SK-N-SH (cell line): ENCODE results near the gene ECSCR.

ENCODE experiments used
- EP300 ChIP-seq, 2 experiments: IDR thresholded peaks; 2 replicates each; pipeline versions ENCODE4 v1.4.0 to v1.6.1; 2012; ENCODE audit warnings: borderline replicate concordance in 1 of 2, low read depth in 1 of 2, low read length in 1 of 2
- EZH2phosphoT487 ChIP-seq: fragments of 200-600 bp; sonication (generic); IDR thresholded peaks from 2 replicates; pipeline ENCODE4 v1.6.1; 2017; ENCODE audit warnings: low read depth, mixed run types, mild to moderate bottlenecking, antibody characterized with exemption, moderate library complexity, borderline replicate concordance
- MXI1 ChIP-seq: IDR thresholded peaks from 2 replicates; pipeline ENCODE4 v1.6.1; 2012; ENCODE audit warnings: mild to moderate bottlenecking, low read depth, low read length, improper control_type of control experiment
- POLR2AphosphoS5 ChIP-seq: IDR thresholded peaks from 2 replicates; pipeline ENCODE4 v1.6.1; 2012; ENCODE audit warnings: low read depth, low read length
- TF ChIP-seq, protein P1 (sequence below): IDR thresholded peaks from 2 replicates; pipeline ENCODE4 v1.4.0; 2012; ENCODE audit warnings: low read depth, borderline replicate concordance
- TF ChIP-seq, protein P2 (sequence below): fragments of 200-600 bp; sonication (generic); IDR thresholded peaks from 2 replicates; pipeline ENCODE4 v1.6.1; 2017; ENCODE audit warnings: antibody characterized with exemption, mild to moderate bottlenecking, moderate library complexity
- TF ChIP-seq, protein P3 (sequence below): IDR thresholded peaks from 2 replicates; pipeline ENCODE4; 2012

DNA sequence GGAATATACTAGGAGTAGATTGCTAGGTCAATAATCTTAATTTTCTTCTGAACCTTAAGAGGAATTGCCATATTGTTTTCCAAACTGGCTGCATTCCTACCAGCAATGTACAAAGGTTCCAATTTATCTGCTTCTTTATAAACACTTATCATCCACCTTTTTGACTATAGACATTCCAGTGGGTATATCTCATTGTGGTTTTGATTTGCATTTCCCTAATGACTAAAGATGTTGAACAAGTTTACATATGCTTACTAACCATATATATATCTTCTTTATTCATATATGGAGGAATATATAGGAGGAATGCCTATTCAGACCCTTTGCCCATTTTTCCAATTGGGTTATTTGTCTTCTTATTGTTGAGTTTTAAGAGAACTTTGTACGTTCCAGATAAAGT lies 30.8 kb downstream of the ECSCR start:
- TF ChIP-seq, protein P1, sequence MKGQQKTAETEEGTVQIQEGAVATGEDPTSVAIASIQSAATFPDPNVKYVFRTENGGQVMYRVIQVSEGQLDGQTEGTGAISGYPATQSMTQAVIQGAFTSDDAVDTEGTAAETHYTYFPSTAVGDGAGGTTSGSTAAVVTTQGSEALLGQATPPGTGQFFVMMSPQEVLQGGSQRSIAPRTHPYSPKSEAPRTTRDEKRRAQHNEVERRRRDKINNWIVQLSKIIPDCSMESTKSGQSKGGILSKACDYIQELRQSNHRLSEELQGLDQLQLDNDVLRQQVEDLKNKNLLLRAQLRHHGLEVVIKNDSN = no peak
- TF ChIP-seq, protein P2, sequence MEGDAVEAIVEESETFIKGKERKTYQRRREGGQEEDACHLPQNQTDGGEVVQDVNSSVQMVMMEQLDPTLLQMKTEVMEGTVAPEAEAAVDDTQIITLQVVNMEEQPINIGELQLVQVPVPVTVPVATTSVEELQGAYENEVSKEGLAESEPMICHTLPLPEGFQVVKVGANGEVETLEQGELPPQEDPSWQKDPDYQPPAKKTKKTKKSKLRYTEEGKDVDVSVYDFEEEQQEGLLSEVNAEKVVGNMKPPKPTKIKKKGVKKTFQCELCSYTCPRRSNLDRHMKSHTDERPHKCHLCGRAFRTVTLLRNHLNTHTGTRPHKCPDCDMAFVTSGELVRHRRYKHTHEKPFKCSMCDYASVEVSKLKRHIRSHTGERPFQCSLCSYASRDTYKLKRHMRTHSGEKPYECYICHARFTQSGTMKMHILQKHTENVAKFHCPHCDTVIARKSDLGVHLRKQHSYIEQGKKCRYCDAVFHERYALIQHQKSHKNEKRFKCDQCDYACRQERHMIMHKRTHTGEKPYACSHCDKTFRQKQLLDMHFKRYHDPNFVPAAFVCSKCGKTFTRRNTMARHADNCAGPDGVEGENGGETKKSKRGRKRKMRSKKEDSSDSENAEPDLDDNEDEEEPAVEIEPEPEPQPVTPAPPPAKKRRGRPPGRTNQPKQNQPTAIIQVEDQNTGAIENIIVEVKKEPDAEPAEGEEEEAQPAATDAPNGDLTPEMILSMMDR = no peak
- no peak for TF ChIP-seq EZH2phosphoT487
- TF ChIP-seq, protein P3, sequence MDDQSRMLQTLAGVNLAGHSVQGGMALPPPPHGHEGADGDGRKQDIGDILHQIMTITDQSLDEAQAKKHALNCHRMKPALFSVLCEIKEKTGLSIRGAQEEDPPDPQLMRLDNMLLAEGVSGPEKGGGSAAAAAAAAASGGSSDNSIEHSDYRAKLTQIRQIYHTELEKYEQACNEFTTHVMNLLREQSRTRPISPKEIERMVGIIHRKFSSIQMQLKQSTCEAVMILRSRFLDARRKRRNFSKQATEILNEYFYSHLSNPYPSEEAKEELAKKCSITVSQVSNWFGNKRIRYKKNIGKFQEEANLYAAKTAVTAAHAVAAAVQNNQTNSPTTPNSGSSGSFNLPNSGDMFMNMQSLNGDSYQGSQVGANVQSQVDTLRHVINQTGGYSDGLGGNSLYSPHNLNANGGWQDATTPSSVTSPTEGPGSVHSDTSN = no peak
- TF ChIP-seq MXI1 = no peak
- TF ChIP-seq POLR2AphosphoS5 = no peak
- no peak for TF ChIP-seq EP300 (IDR thresholded peaks at IDR 0.05; ENCODE audit: borderline replicate concordance in 1 of 2, low read depth in 1 of 2, low read length in 1 of 2)
